Hematopoietic multipotent progenitor cell treated with erythropoietin and hydrocortisone succinate and interleukin-3 and kit ligand, for 17 days (in vitro differentiated cells): Measurements from ENCODE around the gene HERPUD1.
"Not testable (repeated sequence)": the region's sequence is repeated elsewhere in the genome, so short reads cannot be mapped to it uniquely, and the experiment has no call there.

Source experiments
- DNase-seq: peaks from one replicate; pipeline ENCODE4 v3.0.0-alpha.2; 2015; ENCODE audit warnings: low spot score

HERPUD1 gene

GRCh38 chr16:56911771-56912571 lies 20.0 kb upstream of the HERPUD1 start:
- DNase-seq: no peak

GRCh38 chr16:56912746-56913708 lies 18.9 kb upstream of the HERPUD1 start:
- DNase-seq: no peak

- DNase-seq: no peak
Measured at GRCh38 chr16:56914896-56915295, 17.0 kb upstream of the HERPUD1 start.

DNA sequence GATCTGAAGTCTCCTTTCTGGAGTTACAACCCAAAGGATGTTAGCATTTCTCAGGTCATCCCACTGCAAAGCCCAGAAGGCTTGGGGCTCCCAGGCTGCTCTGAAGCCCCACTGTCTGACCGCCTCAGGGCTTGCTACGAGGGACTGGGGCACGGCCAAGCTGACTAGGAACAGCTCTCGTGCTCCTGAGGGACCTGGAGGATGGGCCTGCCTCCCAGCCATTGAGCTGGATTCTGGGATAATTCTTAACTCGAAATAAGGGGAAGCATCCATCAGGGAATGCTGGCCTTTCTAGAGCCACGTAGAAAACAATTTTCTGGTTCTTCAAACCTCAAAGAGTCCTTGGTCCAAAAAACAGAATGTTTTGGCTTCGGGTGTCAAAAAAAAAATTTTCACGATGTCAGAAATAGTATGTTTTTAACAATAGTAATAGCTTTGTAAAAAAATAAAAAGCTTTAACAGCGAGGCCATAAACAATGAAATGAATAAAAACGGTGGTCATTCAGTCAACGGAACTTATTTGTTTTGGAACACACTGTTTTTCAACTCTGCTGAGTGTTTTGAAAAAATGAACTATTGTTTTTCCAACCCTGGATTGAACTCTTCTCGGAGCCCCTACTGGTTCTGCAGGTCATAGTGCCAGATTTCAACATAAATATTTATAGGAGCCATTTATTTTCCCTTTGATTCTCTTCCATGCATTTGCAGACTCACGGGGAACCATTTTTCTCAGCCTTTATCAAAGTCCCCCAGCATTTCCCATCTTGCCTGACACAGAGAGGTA lies 16.4 kb upstream of the HERPUD1 start:
- DNase-seq: no peak

- no peak for DNase-seq
Measured at GRCh38 chr16:56916571-56917403, 15.2 kb upstream of the HERPUD1 start.

DNA sequence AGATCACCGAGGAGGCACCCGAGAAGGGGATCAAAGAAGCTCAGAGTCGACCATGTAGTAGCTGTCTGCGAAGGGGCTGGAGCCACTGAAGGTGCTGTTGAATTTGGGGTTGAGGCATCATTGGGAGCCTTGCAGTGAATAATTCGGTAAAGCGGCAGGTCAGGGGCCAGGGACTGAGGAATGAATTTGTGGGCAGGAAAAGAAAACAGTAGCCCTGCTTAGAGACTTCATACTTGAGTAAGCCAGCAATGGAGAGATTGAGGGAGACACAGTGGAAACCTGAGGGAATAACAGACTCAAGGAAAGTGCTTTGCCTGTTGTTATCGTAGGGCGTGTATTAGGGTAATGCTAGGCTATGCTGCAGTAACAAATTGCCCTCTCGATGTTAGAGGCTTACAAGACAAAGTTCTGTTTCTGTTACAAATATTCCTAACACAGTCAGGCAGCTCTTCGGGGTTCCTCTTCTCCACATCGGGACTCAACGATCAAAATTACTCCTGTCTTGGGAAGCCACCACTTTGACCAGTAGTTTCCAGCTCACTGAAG lies 13.4 kb upstream of the HERPUD1 start:
- DNase-seq: no peak

DNA sequence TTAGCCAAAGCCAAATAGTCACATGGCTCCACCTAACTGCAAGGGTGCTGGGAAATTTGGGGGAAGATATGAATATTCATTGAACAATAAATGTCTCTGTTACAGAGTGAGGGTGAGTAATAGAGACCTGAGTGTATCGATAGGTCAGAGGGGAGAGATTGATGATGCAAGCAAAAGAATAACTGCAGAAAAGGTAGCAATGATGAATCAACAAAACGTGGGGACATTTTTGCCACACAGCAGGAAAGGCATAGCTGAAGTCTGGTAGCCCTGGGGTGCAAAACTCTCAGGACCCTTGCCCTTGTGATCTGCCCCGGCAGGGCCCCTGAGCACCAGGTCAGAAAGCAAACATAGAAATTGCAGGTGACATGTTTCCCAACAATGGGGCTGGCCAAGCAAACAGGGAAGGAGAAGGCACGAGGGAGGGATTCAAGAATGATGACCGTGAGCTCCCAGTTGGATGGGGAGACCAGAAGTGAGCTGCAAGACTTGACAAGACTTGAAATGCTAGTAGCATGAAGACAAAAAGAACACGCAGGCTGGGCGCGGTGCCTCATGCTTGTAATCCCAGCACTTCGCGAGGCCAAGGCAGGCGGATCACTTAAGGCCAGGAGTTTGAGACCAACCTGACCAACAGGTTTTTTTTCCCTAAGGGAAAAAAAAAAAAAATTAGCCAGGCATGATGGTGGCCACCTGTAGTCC lies 12.7 kb upstream of the HERPUD1 start:
- no peak for DNase-seq

- DNase-seq: no peak
Measured at GRCh38 chr16:56921571-56921970, 10.4 kb upstream of the HERPUD1 start.

DNA sequence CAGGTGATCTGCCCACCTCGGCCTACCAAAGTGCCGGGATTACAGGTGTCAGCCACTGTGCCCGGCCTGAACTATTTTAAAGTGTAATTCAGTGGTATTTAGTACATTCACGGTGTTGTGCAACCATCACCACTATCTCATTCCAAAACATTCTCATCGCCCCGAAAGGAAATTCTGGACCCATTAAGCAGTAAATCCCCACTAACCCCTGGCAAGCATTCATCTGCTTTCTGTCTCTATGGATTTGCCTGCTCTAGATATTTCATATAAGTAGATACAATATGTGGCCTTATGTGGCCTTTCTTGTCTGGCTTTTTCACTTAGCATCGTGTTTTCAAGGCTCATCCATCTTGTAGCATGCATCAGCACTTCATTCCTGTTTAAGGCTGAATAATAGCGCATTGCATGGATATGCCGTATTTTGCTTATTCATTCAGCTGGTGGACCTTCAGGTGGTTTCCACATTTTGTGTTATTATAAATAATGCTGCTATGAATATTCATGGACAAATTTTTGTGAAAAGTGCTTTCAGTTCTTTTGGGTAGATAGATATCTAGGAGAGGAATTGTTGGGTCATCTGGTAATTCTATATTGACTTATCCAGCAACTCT lies 8.4 kb upstream of the HERPUD1 start:
- DNase-seq: no peak

- no peak for DNase-seq
Measured at GRCh38 chr16:56927471-56927870, 4.5 kb upstream of the HERPUD1 start.

- DNase-seq: no peak
Measured at GRCh38 chr16:56929639-56930038, 2.3 kb upstream of the HERPUD1 start.

DNA sequence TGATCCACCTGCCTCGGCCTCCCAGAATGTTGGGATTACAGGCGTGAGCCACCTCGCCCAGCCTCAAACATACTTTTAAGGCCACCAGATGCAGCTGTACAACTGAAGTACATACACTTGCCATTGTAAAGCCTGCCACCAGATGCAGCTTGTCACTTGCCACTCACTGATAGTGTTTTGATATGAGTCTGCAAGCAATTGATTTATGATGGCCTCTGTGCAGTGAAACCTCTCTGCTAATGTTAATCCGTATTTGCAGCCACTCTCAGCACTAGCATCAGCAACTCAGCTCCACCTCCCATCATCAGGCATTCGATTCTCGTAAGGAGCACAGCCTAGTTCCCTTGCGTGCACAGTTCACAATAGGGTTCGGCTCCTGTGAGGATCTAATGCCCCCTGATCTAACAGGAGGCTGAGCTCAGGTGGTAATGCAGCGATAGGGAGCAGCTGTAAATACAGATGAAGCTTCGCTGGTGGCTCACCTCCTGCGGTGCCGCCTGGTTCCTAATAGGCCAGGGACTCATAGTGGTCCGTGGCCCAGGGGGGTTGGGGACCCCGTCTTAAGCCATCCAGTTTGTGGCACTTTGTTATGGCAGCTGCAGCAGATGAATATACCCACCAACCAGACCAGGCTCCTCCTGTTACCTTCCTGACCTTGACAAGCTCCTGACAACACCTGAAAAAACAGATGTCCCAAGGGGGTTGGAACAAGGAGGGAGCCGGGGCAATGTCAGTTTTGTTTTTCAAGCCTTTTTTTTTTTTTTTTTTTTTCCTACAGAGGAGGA lies 1.3 kb upstream of the HERPUD1 start:
- DNase-seq: no peak

DNA sequence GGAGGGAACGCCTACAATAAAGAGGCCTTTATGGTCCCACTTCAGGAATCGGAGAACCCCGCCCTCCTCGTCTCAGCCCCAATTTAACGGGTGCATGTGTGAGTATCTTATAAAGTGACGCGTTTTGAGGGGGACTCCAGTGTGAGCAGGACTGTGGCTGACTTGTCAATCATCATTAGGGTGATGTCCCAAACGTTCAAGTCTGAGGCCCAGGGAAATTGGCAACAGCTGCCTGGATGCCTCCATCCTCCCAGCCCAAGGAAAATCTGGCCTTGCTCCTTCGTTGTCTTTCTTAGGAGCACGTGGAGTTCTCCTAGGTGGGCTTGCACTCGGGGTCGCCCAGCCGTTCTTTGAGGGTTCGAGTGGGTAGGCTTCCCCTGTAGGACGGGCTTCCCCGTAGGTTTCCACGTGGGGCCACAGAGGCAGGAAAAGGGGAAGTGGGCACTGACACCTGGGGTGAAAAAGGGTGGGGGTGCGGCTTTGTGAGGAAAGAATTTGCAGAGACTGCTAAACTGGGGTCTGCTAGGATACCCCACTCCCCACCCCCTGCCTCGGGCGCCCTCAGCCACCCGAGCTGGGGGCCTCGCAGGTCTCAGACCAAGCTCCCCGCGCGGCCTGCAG lies 561 bp upstream of the HERPUD1 start:
- DNase-seq: no peak

DNA sequence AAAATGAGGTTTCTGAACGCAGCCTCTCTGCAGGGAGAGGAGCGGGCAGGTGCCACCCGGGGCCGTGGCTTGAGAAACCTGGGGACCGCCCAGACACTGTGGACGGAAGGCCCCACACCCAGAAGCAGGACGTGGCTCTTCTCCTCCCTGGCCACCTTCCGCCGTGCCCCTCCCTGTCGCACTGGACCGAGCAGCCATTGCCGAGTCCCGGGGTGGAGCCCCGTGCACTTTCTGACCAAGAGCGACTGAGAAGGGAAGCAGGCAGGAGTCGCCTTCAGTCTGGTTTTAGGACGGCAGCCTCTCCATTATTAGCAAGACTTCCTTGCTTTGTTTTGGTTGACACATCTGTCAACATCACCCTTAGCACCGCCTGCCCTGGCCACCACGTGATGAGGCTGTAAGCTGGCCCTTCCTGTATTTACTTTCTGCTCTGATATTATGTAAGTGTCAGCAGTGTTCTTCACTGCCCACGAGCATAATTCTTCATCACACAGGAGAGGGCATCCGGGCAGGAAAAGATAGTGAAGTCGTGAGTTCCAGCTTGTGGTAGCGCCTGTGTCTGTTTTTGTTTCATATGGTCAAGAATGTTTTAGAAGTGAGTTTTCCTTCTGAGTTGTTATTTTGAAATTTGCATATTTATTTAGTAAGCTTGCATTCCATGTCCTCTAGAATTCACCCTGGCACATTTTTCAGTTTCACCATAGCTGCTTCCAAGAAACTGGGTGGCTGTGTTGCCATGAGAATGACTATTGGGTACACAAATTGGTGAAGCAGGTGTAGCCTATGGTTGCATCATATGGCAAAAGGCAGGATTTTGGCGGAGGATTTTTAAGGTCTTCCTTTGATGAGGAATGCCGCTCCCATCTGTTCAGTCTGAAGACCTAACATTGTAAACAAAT lies 1.0 kb downstream of the HERPUD1 start:
- peak; percentile 77 for DNase-seq

DNA sequence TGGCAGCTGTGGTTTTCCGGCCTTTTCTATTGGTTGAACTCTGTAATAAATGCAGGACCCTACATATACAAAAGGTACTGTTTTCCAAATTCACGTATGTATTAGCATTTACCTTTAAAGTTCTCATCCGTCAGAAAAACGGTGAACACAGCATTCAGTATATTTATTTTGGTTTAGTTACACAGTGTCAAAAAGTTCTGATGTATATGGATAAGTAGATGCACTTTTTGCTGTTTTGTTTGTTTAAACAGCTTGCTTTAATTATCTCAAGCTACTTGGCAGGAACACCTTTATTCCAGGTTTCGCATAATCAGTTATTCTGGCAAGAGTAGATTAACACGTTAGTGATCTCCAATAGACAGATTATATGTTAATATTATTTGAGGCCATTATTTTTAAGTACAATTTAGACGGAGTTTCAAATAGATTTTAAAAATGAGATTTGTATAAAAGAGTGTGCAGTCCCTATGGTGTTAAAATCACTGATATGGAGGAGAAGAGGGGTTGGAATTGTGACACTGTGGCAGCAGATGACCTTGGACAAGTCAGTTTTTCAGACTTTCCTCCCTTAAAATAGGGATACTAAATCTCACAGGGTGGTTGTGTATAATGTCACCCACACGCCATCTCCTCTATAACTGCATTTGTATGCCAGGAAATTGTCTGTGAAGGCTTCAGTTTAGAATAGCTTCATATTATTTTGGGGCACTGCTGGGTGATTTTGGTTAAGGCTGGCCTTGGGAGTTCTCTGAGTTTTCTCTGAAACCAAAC lies 2.1 kb downstream of the HERPUD1 start:
- peak; percentile 31 for DNase-seq

DNA sequence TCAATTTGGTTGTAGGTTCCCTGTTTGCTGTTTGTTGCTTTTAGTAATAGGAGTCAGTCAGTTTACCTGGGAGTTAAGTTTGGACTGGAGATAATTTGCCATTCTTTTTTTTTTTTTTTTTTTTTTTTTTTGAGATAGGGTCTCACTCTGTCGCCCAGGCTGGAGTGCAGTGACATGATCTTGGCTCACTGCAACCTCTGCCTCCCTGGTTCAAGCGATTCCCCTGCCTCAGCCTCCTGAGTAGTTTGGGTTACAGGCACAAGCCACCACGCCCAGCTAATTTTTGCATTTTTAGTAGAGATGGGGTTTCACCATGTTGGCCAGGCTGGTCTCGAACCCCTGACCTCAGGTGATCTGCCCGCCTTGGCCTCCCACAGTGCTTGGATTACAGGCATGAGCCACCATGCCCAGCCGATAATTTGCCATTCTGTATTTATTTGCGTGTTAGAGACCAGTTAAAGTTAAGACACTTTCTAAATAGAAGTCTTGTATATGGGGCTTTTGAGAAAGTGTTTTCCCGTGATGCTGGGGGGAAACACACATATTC lies 2.7 kb downstream of the HERPUD1 start:
- DNase-seq: not testable (repeated sequence)

GRCh38 chr16:56935201-56935600 lies 3.3 kb downstream of the HERPUD1 start:
- DNase-seq: no peak
